Measurements from ENCODE around the gene ZNF526.

DNA sequence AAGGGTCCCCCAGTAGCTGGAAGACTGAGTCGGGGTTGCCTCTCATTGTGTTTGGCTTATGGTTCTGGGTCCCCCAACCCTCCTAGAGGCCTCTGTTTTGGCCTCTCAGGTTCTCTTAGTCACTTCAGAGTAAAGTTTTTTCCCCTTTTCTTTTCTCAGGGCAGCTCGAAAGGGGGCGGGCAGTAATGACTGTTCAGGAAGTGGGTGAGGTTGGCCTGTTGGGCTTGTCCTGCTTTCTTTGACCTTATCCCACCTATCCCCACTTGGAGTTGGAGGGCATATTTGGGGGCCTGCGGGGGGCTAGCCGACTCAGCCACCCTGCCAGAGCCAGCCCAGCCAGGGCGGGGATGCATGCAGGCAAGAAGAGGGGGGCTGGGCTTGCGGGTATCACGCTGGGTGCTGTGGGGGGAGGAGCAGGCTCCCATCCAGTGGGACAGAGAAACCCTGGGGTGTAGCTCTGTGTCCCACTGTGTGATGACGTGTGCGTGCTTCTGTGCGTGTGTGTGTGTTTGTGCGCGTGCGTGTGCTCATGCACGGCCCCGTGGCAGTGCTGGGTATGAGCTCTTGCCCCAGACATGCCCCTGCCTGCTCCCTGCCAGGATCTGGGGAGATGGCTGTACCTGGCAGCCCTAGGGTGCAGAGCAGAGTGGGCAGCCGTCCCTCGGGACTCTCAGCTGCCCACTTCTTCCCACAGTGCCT, 50.4 kb downstream of the ZNF526 start:
- TF ChIP-seq CTCF (conservative IDR thresholded peaks at IDR 0.05; ENCODE audit: low read depth, low read length) (no peak), EZH2 (IDR thresholded peaks at IDR 0.05; ENCODE audit: borderline replicate concordance, low read depth, low read length, poor library complexity, severe bottlenecking) (no peak)

Measured in A673 (cell line).